Stimulated activated CD8-positive, alpha-beta memory T cell treated with anti-CD3 and anti-CD28 coated beads, Interleukin-7, amount 100 ng/mL, for 4 hours (primary cell): ENCODE measurements around the gene CLN6.
"Not testable (repeated sequence)": the region's sequence is repeated elsewhere in the genome, so short reads cannot be mapped to it uniquely, and the experiment has no call there.

Source experiments
- DNase-seq, 2 donors: peaks; one replicate each; pipeline ENCODE4 v3.0.0-alpha.2; 2020; ENCODE audit warnings: low read depth in 2 of 2

The CLN6 gene

GRCh38 chr15:68192117-68192516, 37.4 kb downstream of the CLN6 start:
- no peak for DNase-seq

GRCh38 chr15:68191555-68191954, 38.0 kb downstream of the CLN6 start:
- DNase-seq, result no peak

- DNase-seq, result no peak
Observed at GRCh38 chr15:68190048-68190447, 39.5 kb downstream of the CLN6 start.

GRCh38 chr15:68188647-68189046, 40.9 kb downstream of the CLN6 start:
- no peak for DNase-seq

GRCh38 chr15:68187559-68187958, 42.0 kb downstream of the CLN6 start:
- DNase-seq, result no peak

DNA sequence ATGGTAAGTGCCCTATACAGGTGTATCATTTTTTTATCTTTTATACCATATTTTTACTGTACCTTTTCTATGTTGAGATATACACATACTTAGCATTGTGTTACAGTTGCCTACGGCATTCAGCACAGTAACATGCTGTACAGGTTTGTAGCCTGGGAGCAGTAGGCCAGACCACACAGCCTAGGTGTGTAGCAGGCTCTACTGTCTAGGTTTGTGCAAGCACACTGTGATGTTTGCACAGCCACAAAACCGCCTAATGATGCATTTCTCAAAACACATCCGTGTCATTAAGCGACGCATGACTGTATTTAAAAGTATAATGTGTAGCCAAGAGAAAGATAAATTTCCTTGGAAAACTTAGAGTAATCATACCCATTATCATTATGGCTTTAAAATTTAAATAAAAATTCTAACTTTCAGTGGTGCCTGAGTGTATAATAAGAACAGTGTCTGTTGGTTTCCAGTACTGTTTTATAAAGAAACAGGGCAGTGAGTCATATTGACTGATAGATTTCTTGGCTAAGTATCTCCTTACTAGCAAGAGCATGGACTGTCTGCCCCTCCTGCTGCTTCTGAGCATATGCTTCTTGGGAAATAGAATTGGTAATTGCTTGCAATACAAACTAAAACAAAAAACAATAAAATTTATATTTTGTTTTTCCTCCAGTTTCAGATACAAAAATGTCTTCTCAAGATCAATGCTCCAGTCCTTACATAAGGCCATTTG, 42.7 kb downstream of the CLN6 start:
- no peak for DNase-seq

GRCh38 chr15:68184616-68185480, 44.7 kb downstream of the CLN6 start:
- DNase-seq, result no peak

DNA sequence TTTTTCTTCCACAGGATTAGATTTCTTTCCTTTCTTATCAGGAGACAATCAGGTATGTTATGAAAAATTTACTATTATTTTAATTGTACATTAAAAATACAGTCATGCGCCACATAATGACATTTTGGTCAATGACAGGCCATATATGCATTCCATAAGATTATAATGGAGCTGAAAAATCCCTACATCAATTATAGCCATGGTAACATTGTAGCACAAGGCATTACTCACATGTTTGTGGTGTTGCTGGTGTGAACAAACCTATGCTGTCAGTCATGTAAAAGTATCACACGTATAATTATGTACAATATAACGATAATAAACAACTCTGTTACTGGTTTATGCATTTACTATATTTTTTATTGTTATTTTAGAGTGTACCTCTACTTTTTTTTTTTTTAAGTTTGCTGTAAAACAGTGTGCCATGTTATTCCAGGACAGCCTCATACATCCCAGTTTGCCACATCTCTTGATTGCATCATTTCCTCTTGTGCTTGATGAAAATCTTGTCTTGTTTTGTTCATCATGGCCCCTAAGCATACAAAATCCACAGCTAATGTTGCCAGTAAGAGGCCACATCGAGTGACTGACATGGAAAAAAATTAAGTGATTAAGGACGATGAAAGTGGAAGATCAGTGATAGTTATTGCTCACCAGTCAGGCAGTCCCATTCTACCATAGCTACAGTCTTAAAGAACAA, 45.8 kb downstream of the CLN6 start:
- no peak for DNase-seq

DNA sequence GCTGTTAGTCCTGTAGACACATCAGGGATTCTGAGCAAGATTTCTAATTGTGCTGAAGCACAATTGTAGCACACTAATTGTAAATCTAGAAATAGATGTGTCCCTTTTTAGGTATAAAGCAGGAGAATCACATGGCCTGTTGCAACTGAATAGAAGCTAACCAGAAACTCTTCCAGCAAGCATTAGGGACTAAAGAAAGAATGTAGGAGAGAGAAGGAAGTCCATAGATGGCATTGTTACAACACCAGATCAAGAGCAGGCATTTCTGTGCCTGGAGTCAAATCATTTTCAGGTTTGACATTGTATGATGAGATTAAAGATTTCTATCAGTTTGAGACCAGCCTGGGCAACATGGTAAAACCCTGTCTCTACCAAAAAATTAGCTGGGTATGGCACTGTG, 51.8 kb downstream of the CLN6 start:
- no peak for DNase-seq

- DNase-seq, result no peak
Observed at GRCh38 chr15:68176601-68177000, 52.9 kb downstream of the CLN6 start.

- no peak for DNase-seq
Observed at GRCh38 chr15:68175526-68175925, 54.0 kb downstream of the CLN6 start.

GRCh38 chr15:68173119-68173518, 56.4 kb downstream of the CLN6 start:
- DNase-seq, result no peak

- not testable (repeated sequence) for DNase-seq
Observed at GRCh38 chr15:68172037-68172436, 57.5 kb downstream of the CLN6 start.

DNA sequence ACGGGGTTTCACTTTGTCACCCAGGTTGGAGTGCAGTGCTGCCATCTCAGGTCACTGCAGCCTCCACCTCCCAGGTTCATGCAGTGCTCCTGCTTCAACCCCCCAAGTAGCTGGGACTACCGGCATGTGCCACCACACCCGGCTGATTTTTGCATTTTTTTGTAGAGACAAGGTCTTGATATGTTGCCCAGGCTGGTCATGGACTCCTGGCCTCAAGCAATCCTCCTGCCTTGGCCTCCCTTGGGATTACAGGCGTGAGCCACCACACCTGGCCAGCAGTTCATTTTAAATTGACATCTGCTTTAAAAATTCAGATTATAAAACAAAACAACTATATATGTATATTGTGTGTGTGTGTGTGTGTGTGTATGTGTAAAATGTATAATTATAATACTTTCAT, 62.7 kb downstream of the CLN6 start:
- DNase-seq, result no peak

- no peak for DNase-seq
Observed at GRCh38 chr15:68163191-68163590, 66.3 kb downstream of the CLN6 start.

DNA sequence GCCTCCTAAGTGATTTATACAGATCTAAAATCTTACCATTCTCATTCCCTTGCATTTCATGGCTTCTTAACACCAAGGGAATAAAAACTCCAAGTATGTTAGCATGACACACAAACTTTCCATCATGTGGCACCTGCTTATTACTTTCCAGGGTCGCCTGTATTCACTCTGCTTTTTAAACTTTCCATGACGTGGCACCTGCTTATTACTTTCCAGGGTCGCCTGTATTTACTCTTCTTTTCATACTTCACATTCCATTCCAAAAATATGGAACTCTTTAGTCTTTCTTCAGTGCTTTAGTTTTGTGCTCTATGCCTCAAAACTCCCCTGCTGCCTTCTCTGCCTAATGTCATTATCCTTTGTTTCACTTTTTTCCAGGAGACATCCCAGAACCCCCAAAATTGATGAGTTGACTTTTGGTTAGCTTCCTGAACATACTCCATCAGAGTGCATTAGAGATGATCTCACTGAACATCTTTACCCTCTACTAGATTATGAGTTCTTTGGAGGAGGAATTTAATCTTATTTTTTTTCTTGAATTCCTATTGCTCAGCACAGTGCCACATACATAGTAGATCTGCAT, 71.4 kb downstream of the CLN6 start:
- DNase-seq, result no peak

- DNase-seq, result no peak
Observed at GRCh38 chr15:68157074-68157473, 72.5 kb downstream of the CLN6 start.
